Progenitor cell of endocrine pancreas (in vitro differentiated cells): ENCODE measurements around the gene CAPN13. TPM values are rescaled to one million over a fixed set of nuclear protein-coding genes. Genes with fewer than 3 reads are reported as not detected.

Experiments
- DNase-seq: peaks from one replicate; pipeline ENCODE4 v3.0.0; 2021; ENCODE audit warnings: low spot score; ENCODE audit not compliant: unreplicated experiment
- H3K27ac Mint-ChIP-seq: 2 replicates; pipeline ENCODE4 v1.8.0; 2021; ENCODE audit warnings: mild to moderate bottlenecking, moderate library complexity, mixed read lengths
- H3K27me3 Mint-ChIP-seq: 2 replicates; pipeline ENCODE4 v1.8.0; 2021; ENCODE audit warnings: mixed read lengths
- H3K36me3 Mint-ChIP-seq: 2 replicates; pipeline ENCODE4 v1.8.0; 2022; ENCODE audit warnings: mixed read lengths; ENCODE audit not compliant: insufficient read depth
- H3K4me1 Mint-ChIP-seq: 2 replicates; pipeline ENCODE4 v1.8.0; 2021; ENCODE audit warnings: low read depth, mixed read lengths
- H3K4me3 Mint-ChIP-seq: 2 replicates; pipeline ENCODE4 v1.8.0; 2021; ENCODE audit warnings: low read depth, mild to moderate bottlenecking, moderate library complexity, mixed read lengths
- H3K9me3 Mint-ChIP-seq: 2 replicates; pipeline ENCODE4 v1.8.0; 2021; ENCODE audit warnings: low read depth, mixed read lengths
- CTCF ChIP-seq: fragments of 200-600 bp; sonication (generic); IDR thresholded peaks from one replicate; pipeline ENCODE4 v1.5.0; 2021; ENCODE audit warnings: antibody characterized with exemption, mild to moderate bottlenecking; ENCODE audit not compliant: unreplicated experiment
- total RNA-seq: library from RNA; stranded (reverse); gene quantifications from 2 replicates; pipeline ENCODE4 v1.2.1, GENCODE V29; 2021

The CAPN13 gene
- total RNA-seq, 1 donor from 2014 or later, result 19.0 TPM

- Mint-ChIP-seq H3K9me3 (peaks cover 9% of the 10 kb centered on the region), H3K36me3 (no peaks in the 10 kb centered on the region), H3K27ac (no peak overlapping the region), H3K4me1 (no peaks in the 10 kb centered on the region), H3K27me3 (peaks cover 20% of the 10 kb centered on the region), H3K4me3 (no peak overlapping the region)
- DNase-seq, result no peak
- no peak for TF ChIP-seq CTCF
Observed at GRCh38 chr2:30694286-30695055, 112.8 kb downstream of the CAPN13 start.

- DNase-seq, result no peak
- H3K27ac Mint-ChIP-seq, result no peak overlapping the region
Observed at GRCh38 chr2:30693821-30694281, 113.4 kb downstream of the CAPN13 start.

GRCh38 chr2:30692829-30693275 is 114.4 kb downstream of the CAPN13 start:
- peaks cover 5% of the 10 kb centered on the region for H3K4me1 Mint-ChIP-seq
- H3K27me3 Mint-ChIP-seq, result peaks cover 20% of the 10 kb centered on the region
- no peak overlapping the region for H3K4me3 Mint-ChIP-seq
- no peak overlapping the region for H3K27ac Mint-ChIP-seq
- H3K36me3 Mint-ChIP-seq, result no peaks in the 10 kb centered on the region
- TF ChIP-seq CTCF, result no peak
- H3K9me3 Mint-ChIP-seq, result peaks cover 3% of the 10 kb centered on the region
- DNase-seq, result no peak

More at GRCh38 chr2:30693821-30694281, 113.4 kb downstream of the CAPN13 start:
- peaks cover 9% of the 10 kb centered on the region for H3K9me3 Mint-ChIP-seq
- H3K4me3 Mint-ChIP-seq, result no peak overlapping the region
- TF ChIP-seq CTCF, result no peak
- no peaks in the 10 kb centered on the region for H3K36me3 Mint-ChIP-seq
- peaks cover 1% of the 10 kb centered on the region for H3K4me1 Mint-ChIP-seq
- H3K27me3 Mint-ChIP-seq, result peaks cover 20% of the 10 kb centered on the region

GRCh38 chr2:30691948-30692828 is 115.1 kb downstream of the CAPN13 start:
- H3K27me3 Mint-ChIP-seq, result peaks cover 20% of the 10 kb centered on the region
- peaks cover 5% of the 10 kb centered on the region for H3K4me1 Mint-ChIP-seq
- H3K9me3 Mint-ChIP-seq, result no peaks in the 10 kb centered on the region
- H3K36me3 Mint-ChIP-seq, result no peaks in the 10 kb centered on the region
- H3K4me3 Mint-ChIP-seq, result no peak overlapping the region
- H3K27ac Mint-ChIP-seq, result no peak overlapping the region
- DNase-seq, result no peak
- no peak for TF ChIP-seq CTCF
